Ishikawa (cell line): ENCODE results near the gene STAG1.

Experiments used
- TAF1 ChIP-seq: IDR thresholded peaks from 2 replicates; pipeline ENCODE4 v1.6.1; 2012; ENCODE audit warnings: low read depth, mild to moderate bottlenecking
- TCF12 ChIP-seq: IDR thresholded peaks from 2 replicates; pipeline ENCODE4 v1.6.1; 2012; ENCODE audit warnings: low read depth
- TEAD4 ChIP-seq: IDR thresholded peaks from 2 replicates; pipeline ENCODE4 v1.6.1; 2012

- TF ChIP-seq TAF1, result no peak
- TF ChIP-seq TCF12, result no peak
- TF ChIP-seq TEAD4, result no peak
These were observed 145.2 kb downstream of the STAG1 start for GRCh38 chr3:136606990-136607389.
